Stimulated activated CD8-positive, alpha-beta memory T cell treated with anti-CD3 and anti-CD28 coated beads, Interleukin-12 subunit alpha, Interleukin-12 subunit beta, amount 100 ng/mL, for 24 hours (primary cell): ENCODE data around the gene AFF3.
"Not testable (repeated sequence)": the region's sequence is repeated elsewhere in the genome, so short reads cannot be mapped to it uniquely, and the experiment has no call there.

Source experiments
- DNase-seq: peaks from one replicate; pipeline ENCODE4 v3.0.0-alpha.2; 2020; ENCODE audit errors: extremely low read depth

The AFF3 gene

GRCh38 chr2:100107906-100108647 is 34.3 kb downstream of the AFF3 start:
- no peak for DNase-seq

GRCh38 chr2:100107440-100107839 is 35.0 kb downstream of the AFF3 start:
- DNase-seq, result no peak

- DNase-seq, result no peak
These were observed 35.9 kb downstream of the AFF3 start for GRCh38 chr2:100106460-100106859.

- no peak for DNase-seq
These were observed 36.7 kb downstream of the AFF3 start for GRCh38 chr2:100105678-100106054.

GRCh38 chr2:100104718-100105677 is 37.4 kb downstream of the AFF3 start:
- DNase-seq, result no peak

- DNase-seq, result not testable (repeated sequence)
These were observed 38.1 kb downstream of the AFF3 start for GRCh38 chr2:100104265-100104664.

GRCh38 chr2:100103527-100104252 is 38.7 kb downstream of the AFF3 start:
- DNase-seq, result not testable (repeated sequence)

GRCh38 chr2:100102466-100103180 is 39.8 kb downstream of the AFF3 start:
- DNase-seq, result not testable (repeated sequence)

GRCh38 chr2:100098855-100099254 is 43.5 kb downstream of the AFF3 start:
- DNase-seq, result not testable (repeated sequence)

- not testable (repeated sequence) for DNase-seq
These were observed 44.6 kb downstream of the AFF3 start for GRCh38 chr2:100097611-100098294.

- DNase-seq, result not testable (repeated sequence)
These were observed 46.5 kb downstream of the AFF3 start for GRCh38 chr2:100095845-100096244.

GRCh38 chr2:100091807-100092206 is 50.6 kb downstream of the AFF3 start:
- DNase-seq, result not testable (repeated sequence)

GRCh38 chr2:100085744-100086143 is 56.6 kb downstream of the AFF3 start:
- DNase-seq, result not testable (repeated sequence)

- not testable (repeated sequence) for DNase-seq
These were observed 58.8 kb downstream of the AFF3 start for GRCh38 chr2:100083421-100084216.

GRCh38 chr2:100082302-100082978 is 60.0 kb downstream of the AFF3 start:
- DNase-seq, result not testable (repeated sequence)

- DNase-seq, result no peak
These were observed 64.5 kb downstream of the AFF3 start for GRCh38 chr2:100077935-100078334.

- DNase-seq, result no peak
These were observed 64.9 kb downstream of the AFF3 start for GRCh38 chr2:100077456-100077855.

- no peak for DNase-seq
These were observed 66.9 kb downstream of the AFF3 start for GRCh38 chr2:100075532-100075931.

- no peak for DNase-seq
These were observed 69.3 kb downstream of the AFF3 start for GRCh38 chr2:100073110-100073509.
